ENCODE data around the gene ARID5A. TPM values are rescaled to one million over a fixed set of nuclear protein-coding genes. Genes with fewer than 3 reads are reported as not detected.

Gene ARID5A
- total and polyA plus RNA-seq, 9 of the 15 experiments (the other 6 are each of a cell fraction or from before 2014, with no cell fraction given), result 0.14 to 12.5 (median 3.0) TPM

DNA sequence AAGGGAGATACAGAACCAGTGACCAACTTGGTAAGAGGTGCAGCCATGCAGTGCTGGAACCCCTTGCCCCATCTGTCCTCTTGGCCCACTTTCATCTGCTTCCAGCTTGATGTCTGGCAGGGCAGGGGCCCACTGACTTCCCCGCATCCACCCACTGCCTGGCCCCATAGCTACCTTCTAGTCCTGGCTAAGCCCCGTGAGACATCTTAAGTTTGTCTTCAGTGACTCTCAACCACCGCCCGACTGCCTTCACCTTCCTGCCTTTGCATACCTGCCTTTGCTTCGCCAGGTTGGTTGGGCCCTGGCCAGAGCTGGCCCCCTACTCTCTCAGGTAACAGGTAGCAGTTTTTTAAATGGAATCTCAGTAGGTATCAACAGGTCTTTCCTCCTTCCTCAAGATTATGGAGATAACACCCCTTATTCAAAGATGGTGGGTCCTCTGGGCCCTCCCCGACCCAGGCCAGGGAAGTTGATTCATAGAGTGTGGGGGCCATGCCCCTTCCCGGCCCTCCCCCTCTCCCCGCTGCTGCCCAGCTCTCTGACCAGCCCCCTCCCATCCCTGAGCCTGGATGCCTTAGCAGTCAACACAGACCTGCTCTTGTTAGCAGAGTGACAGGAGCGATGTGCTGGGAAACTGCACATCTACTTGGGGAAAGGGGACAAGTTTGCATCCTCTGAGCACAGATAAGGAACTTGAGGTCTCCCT is 2.8 kb downstream of the ARID5A start:
- no peak overlapping the region for H2AFZ ChIP-seq (ENCODE audit: low read depth, low read length)
- no peak overlapping the region for H3K4me3 ChIP-seq
- no TSS peak for BruUV-seq (replicated peaks)
- H3K4me1 ChIP-seq (replicated peaks in 1 of 2; ENCODE audit: control insufficient read depth in 2 of 2, insufficient read depth in 2 of 2, low read length in 2 of 2), result peaks cover 3 to 25% of the 10 kb centered on the region in 2 experiments; a peak in 3 of 5 replicates
- no peaks in the 10 kb centered on the region for H3K9me3 ChIP-seq (replicated peaks; ENCODE audit: control insufficient read depth, insufficient read depth, low read depth, low read length)
- POLR2A ChIA-PET, result interaction anchor here (0.7 to 1.2 kb wide), 3 partner anchors 9 to 187 kb away, joined by 3 to 7 read pairs (median 3); no protein-coding TSS in a partner anchor
- TF ChIP-seq CSDE1 (IDR thresholded peaks at IDR 0.05), result no peak
- no peak for TF ChIP-seq ZSCAN32 (CRISPR knock-in tag; IDR thresholded peaks at IDR 0.05)
- TF ChIP-seq SUPT5H (IDR thresholded peaks at IDR 0.05), result no peak
- TF ChIP-seq YY1 (IDR thresholded peaks at IDR 0.05; ENCODE audit: borderline replicate concordance in 1 of 3, control insufficient read depth in 1 of 3, extremely low read depth in 1 of 3, insufficient read depth in 3 of 3, insufficient read length in 1 of 3, insufficient replicate concordance in 2 of 3, low read depth in 1 of 3, low read length in 2 of 3), result no peak
- TF ChIP-seq, protein P1, sequence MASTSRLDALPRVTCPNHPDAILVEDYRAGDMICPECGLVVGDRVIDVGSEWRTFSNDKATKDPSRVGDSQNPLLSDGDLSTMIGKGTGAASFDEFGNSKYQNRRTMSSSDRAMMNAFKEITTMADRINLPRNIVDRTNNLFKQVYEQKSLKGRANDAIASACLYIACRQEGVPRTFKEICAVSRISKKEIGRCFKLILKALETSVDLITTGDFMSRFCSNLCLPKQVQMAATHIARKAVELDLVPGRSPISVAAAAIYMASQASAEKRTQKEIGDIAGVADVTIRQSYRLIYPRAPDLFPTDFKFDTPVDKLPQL (IDR thresholded peaks at IDR 0.05; ENCODE audit: extremely low read depth, insufficient read length), result no peak
- TF ChIP-seq ZKSCAN8 (CRISPR knock-in tag; IDR thresholded peaks at IDR 0.05), result no peak
- TF ChIP-seq MED1 (CRISPR knock-in tag; IDR thresholded peaks at IDR 0.05; ENCODE audit: borderline replicate concordance), result no peak
- no peak for TF ChIP-seq RBM15 (IDR thresholded peaks at IDR 0.05; ENCODE audit: insufficient read depth, low read length)
- TF ChIP-seq, protein P2, sequence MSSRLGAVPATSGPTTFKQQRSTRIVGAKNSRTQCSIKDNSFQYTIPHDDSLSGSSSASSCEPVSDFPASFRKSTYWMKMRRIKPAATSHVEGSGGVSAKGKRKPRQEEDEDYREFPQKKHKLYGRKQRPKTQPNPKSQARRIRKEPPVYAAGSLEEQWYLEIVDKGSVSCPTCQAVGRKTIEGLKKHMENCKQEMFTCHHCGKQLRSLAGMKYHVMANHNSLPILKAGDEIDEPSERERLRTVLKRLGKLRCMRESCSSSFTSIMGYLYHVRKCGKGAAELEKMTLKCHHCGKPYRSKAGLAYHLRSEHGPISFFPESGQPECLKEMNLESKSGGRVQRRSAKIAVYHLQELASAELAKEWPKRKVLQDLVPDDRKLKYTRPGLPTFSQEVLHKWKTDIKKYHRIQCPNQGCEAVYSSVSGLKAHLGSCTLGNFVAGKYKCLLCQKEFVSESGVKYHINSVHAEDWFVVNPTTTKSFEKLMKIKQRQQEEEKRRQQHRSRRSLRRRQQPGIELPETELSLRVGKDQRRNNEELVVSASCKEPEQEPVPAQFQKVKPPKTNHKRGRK (tag; IDR thresholded peaks at IDR 0.05), result no peak
- TF ChIP-seq BCOR (IDR thresholded peaks at IDR 0.05), result no peak
- WGBS (ENCODE audit: insufficient coverage, low coverage, missing lambda C conversion rate), result 78% methylated on average over 7 of the region's 9 CpGs
- intact Hi-C loops (cut with micrococcal nuclease), result no loop called here
- H3K4me2 ChIP-seq (ENCODE audit: insufficient read depth, low read length), result no peak overlapping the region
- H3K9me1 ChIP-seq (ENCODE audit: control insufficient read depth, insufficient read depth, low read length), result peaks cover 4% of the 10 kb centered on the region
- no peak for FAIRE-seq
- no peaks in the 10 kb centered on the region for H3K27me3 ChIP-seq (ENCODE audit: control insufficient read depth in 2 of 2, insufficient read depth in 2 of 2, low read length in 2 of 2)
- no peak for ATAC-seq
- H3K27ac ChIP-seq (ENCODE audit: extremely low read depth, low read depth, low read length), result no peak overlapping the region; the same call in 2 of the 3 replicates
- no peaks in the 10 kb centered on the region for H3K36me3 ChIP-seq (ENCODE audit: control insufficient read depth, insufficient read depth, low read length)
- in situ Hi-C loops (cut with MboI), result no loop called here
- CTCF ChIA-PET (ENCODE audit: low intra/inter-chr PET ratio), result no interaction called here
- H4K20me1 ChIP-seq (replicated peaks; ENCODE audit: control insufficient read depth, insufficient read depth, low read length), result peaks cover 20% of the 10 kb centered on the region
- no peak for DNase-seq (ENCODE audit: extremely low read depth in 1 of 4, low spot score in 3 of 4)
- peak overlapping the region in 1 of 2 experiments; percentile 64; a peak in 1 of 4 replicates for H3K9ac ChIP-seq (ENCODE audit: insufficient read depth in 1 of 2, low read depth in 2 of 2, low read length in 2 of 2)
- no peaks in the 10 kb centered on the region; the same call in 1 of the 3 replicates for H3K79me2 ChIP-seq (ENCODE audit: control insufficient read depth, insufficient read depth, low read length)
